Measurements from ENCODE around the gene NOTCH2. TPM values are rescaled to one million over a fixed set of nuclear protein-coding genes. Genes with fewer than 3 reads are reported as not detected.

Gene NOTCH2
- total RNA-seq, 1 donor from 2014 or later, result 30.3 TPM

- no peak for DNase-seq
Measured at GRCh38 chr1:119940697-119941096, 128.8 kb downstream of the NOTCH2 start.

GRCh38 chr1:119937198-119937597 is 132.3 kb downstream of the NOTCH2 start:
- DNase-seq, result no peak

- no peak for DNase-seq
Measured at GRCh38 chr1:119935915-119936314, 133.5 kb downstream of the NOTCH2 start.

- DNase-seq, result no peak
Measured at GRCh38 chr1:119935373-119935772, 134.1 kb downstream of the NOTCH2 start.

GRCh38 chr1:119933397-119933796 is 136.1 kb downstream of the NOTCH2 start:
- DNase-seq, result no peak

GRCh38 chr1:119929643-119930315 is 139.7 kb downstream of the NOTCH2 start:
- DNase-seq, result no peak

- no peak for DNase-seq
Measured at GRCh38 chr1:119926553-119926952, 142.9 kb downstream of the NOTCH2 start.

GRCh38 chr1:119924948-119925898 is 144.2 kb downstream of the NOTCH2 start:
- no peak for DNase-seq

GRCh38 chr1:119920104-119920968 is 149.1 kb downstream of the NOTCH2 start:
- DNase-seq, result no peak

- no peak for DNase-seq
Measured at GRCh38 chr1:119919241-119919640, 150.2 kb downstream of the NOTCH2 start.

GRCh38 chr1:119918301-119918700 is 151.2 kb downstream of the NOTCH2 start:
- no peak for DNase-seq

- DNase-seq, result no peak
Measured at GRCh38 chr1:119917304-119918055, 152.0 kb downstream of the NOTCH2 start.

- no peak for DNase-seq
Measured at GRCh38 chr1:119915517-119915916, 153.9 kb downstream of the NOTCH2 start.

- DNase-seq, result no peak
Measured at GRCh38 chr1:119914071-119914470, 155.4 kb downstream of the NOTCH2 start.

- DNase-seq, result no peak
Measured at GRCh38 chr1:119912963-119913362, 156.5 kb downstream of the NOTCH2 start.

- no peak for DNase-seq
Measured at GRCh38 chr1:119911775-119912174, 157.7 kb downstream of the NOTCH2 start.

GRCh38 chr1:119910618-119911017 is 158.8 kb downstream of the NOTCH2 start:
- DNase-seq, result no peak

GRCh38 chr1:119909890-119910596 is 159.4 kb downstream of the NOTCH2 start:
- DNase-seq, result no peak

GRCh38 chr1:119908661-119909060 is 160.8 kb downstream of the NOTCH2 start:
- DNase-seq, result no peak

- DNase-seq, result no peak
Measured at GRCh38 chr1:119906927-119907652, 162.4 kb downstream of the NOTCH2 start.

All from occipital lobe (tissue), 2 donors.